Measurements from ENCODE around the gene RAB3IL1.

The RAB3IL1 gene

GRCh38 chr11:61918938-61919704 lies 1.8 kb upstream of the RAB3IL1 start:
- DNase-seq, result no peak

GRCh38 chr11:61918251-61918937 lies 1.0 kb upstream of the RAB3IL1 start:
- no peak for DNase-seq

GRCh38 chr11:61916737-61917333 lies 531 bp downstream of the RAB3IL1 start:
- DNase-seq, result no peak

DNA sequence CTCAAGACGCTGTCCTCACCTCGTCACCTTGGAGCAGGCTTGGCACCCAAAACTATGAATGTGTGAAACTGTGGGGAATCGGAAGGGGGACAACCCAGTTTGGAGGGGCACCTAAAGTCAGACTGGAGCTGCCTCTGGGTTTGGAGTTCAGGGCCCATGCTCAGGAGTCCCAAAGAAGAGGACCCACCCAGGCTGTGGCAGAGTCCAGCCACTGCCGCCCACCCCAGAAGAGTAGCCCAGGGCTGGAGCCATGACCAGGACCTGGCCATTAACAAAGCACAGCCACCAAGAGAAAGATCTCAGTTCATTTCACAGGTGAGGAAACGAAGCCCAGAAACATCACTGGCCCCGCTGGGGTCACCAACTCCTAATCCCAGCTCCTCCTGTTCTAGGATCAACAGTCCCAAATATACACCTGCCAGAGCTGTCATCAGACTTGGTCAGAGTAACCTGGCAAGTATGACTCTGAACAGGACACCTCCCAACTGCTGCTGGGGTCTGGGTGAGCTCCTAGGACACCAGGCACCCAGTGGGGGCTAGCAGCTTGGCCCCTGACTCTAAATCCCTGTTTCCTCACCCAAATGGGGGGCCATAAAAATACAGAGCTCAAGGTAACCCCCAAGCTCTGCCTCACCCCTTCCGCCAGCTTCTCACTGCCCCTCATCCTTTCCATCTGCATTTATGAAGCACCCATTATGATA lies 2.7 kb downstream of the RAB3IL1 start:
- DNase-seq, result no peak

DNA sequence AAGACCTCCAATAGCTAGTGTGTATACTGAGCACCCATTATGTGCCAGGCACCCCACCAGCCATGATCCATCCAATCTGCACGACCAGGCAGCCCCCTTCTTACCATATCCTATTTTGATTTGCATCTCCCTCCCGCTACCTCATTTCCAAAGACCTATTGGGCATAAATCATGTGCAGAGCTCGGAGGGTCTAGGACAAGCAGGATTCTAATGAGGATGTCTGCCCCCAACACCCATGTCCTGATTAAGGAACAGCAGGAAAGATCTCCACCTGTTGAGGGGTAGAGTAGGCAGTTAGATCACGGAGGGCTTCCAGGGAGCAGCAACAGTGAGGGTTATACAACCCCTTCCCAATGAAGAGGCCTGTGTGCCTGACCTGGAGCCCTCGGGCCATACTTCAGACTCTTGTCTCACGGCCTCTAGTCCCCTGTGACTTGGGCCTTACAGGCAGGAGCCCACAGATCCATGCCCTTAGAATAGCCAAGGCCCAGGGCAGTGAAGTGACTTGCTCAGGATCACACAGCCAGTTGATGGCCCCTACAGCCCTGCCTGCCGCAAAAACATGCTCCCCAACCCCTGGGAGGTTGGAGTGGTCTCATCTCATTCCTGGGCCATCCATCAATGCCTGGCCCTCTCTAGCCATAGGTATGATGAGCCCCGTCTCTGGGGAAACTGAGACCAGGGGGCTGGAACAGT lies 3.5 kb downstream of the RAB3IL1 start:
- DNase-seq, result no peak

- DNase-seq, result no peak
Observed at GRCh38 chr11:61912991-61913698, 4.2 kb downstream of the RAB3IL1 start.

GRCh38 chr11:61912530-61912898 lies 4.9 kb downstream of the RAB3IL1 start:
- DNase-seq, result no peak

DNA sequence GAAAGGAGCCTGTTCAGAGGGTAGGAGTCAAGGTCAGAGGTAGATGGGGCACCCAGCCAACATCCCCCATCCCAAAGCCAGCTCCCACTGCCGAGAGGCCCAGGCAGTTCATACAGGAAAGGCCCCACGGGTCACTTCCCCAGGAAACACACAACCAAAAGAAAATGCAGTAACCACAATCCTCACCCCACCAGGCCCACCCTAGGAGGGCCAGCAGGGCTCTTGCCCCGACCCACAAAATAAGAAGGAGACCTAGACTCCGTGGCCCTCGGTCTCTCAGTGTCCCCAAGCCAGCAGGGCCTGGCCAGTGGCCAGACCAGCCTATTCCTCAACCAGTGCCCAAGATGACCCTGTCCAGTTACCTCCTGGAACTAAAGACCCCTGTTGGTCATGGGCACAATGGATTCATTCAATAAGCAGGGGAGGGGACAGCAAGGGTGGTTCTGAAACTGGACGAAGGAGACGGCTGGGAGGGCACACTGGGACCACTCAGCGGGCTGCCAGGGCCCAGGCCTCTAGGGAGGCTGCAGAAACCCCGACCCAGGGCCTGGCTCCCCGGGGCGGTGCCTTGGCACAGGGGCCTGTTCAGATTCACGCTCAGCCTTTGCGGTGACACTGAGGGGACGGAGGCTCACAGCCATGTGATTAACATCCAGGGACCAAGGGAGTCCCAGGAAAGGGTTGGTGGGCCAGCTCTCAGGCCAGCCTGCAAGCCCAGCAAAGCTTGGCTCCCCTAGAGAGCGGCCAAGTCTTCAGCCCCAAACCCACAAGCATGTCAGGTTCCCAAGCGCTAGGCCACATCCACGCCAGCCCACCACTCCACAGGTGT lies 5.5 kb downstream of the RAB3IL1 start:
- no peak for DNase-seq

GRCh38 chr11:61911128-61911700 lies 6.2 kb downstream of the RAB3IL1 start:
- DNase-seq, result no peak

DNA sequence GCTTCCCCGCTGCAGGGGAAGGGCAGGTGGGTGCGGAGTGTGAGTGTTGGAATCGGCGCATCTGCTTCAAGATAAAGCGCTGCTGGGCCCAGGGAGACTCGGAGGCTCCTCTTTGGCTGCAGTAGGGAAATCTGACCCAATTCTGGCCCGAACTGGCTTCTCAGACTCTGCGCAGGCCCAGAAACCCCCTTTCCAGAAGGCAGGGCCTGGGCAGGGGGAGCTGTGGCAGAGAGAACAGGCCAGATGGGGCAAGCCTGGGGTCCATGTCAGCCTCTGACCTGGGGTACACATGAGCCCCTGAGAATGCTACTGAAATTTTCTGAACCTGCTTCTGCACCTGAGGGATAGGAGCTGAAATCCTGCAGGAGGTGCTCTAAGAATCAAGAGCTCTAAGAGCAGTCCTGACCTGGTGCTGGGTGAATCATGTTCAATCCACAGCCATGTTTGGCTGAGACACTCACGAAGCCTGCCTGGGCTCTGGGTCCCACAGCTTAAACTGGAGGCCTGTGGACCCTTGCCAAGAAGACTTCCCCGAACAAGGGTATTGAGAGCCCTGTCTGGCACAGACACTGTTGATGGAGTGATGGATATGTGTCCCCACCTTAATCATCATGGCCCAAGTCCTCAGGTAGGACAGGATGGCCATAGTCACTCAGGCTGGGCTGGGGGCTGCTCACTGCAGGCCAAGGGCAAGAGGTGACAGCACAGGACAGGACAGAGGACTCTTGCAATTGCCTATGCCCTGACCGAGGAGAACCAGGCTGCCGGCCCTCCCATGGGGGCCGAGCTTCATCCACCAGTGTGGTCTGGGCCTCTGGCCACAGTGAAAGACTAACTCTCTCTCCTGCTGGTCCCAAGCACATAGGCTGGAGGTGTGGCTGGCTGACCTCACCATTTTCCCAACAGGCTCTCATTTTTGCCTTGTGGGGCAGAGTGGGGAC lies 6.9 kb downstream of the RAB3IL1 start:
- no peak for DNase-seq

DNA sequence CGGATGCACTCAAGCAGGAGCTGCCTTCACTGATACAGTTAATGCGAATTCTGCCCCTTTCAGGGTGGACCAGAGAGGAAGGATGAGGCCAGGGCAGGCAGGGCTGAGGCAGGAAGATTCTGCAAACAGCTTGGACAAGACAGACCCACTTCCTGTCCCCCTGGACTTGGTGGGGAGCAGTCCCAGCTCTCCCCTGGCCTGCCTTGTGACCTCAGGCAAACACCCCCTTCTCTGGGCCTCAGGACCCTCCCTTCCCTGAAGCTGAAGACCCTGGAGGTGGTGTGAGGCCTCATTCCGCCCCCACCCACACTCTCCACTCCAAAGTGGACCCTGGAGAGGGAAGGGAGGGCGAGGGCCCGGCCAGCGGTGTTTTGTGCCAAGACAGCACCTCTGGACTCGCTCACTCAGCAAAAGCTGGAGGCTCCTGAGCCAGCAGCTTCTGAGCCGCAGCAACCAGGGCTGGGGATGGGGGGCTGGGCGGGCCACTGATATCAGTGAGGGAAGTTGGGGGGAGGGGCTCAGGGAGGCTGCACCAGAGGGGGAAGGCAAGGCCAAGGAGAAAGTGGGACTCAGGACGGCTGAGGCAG lies 8.5 kb downstream of the RAB3IL1 start:
- DNase-seq, result no peak

GRCh38 chr11:61907871-61908729 lies 9.3 kb downstream of the RAB3IL1 start:
- no peak for DNase-seq

DNA sequence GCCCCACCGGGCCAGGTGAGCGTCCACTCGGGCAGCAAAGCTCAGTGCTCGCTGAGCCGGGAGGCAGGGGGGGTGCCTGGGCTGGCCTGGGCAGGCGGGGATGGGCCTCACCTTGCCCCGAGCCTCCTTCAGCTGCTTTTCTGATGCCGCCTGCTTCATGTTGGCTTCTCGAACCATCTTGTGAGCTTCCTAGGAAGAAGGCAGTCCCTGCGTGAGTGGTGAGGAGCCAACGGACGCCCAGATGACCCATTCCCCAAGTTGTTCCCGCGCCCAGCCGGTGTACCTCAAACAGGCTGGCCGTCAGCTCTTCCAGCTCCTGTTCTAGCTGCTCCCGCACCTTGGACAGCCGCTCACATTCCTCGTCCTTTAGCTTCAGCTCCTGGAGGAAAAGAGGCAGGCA lies 10.1 kb downstream of the RAB3IL1 start:
- no peak for DNase-seq

GRCh38 chr11:61906522-61906909 lies 10.8 kb downstream of the RAB3IL1 start:
- no peak for DNase-seq

- DNase-seq, result no peak
Observed at GRCh38 chr11:61905801-61906521, 11.4 kb downstream of the RAB3IL1 start.

DNA sequence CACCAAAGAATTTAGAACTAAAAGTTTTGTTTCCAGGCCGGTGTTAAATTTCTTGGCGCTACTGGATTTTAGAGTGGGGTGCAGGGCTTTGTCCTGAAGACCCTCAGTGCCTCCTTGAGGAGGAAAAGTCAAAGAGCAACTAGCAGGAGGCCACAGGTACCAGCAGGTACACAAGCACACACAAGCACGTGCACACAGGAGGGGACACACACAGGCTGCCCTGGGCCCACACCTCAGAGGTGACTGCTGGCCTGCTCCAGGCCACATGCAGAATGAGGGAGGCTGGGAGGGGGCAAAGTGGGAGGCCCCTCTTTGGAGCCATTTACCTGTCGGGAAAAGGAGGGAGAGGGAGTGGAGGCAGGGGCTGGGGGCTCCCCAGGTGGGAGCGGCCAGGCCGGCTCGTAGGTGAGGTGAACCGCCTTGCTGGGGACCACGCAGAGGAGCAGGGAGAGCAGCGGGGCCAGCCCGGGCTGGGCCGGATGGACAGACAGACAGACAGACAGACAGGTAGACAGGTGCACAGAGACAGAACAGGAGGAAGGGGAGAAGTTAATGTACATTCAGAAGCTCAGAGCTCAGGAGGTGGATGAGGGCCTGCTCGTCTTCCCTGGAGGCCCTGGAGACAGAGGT lies 12.2 kb downstream of the RAB3IL1 start:
- DNase-seq, result no peak

DNA sequence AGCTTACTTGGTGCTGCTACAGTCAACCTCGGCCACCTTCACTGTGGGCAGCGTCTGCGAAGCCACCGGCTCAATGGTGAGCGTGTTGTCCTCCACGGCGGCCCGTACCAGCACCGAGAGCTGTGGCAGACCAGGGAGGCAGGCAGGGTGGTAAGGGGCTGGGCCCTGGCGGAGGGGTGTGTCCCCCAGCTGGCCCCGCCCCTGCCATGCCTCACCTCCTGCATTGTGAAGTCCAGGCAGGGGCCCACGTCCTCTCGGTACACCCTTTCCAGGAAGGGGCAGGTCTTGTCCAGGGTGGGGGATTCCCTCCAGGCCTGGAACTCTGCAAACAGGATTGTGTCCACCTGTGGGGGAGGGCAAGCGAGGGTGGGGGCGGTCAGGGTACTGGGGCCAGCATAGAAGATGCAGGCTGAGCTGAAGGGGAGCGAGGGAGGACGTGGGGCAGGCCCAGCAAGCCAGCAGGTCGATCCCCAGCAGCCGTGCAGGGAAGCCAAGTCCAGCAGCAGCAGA lies 12.8 kb downstream of the RAB3IL1 start:
- no peak for DNase-seq
